Stimulated activated CD4-positive, alpha-beta T cell treated with anti-CD3 and anti-CD28 coated beads, Interleukin-1b, Interleukin-23, amount 100 ng/mL, for 1 hour (primary cell): Measurements from ENCODE around the gene LONP2.
"Not testable (repeated sequence)": the region's sequence is repeated elsewhere in the genome, so short reads cannot be mapped to it uniquely, and the experiment has no call there.

Experiments
- DNase-seq, 2 donors: peaks; one replicate each; pipeline ENCODE4 v3.0.0-alpha.2; 2020; ENCODE audit warnings: low read depth in 2 of 2

The LONP2 gene

DNA sequence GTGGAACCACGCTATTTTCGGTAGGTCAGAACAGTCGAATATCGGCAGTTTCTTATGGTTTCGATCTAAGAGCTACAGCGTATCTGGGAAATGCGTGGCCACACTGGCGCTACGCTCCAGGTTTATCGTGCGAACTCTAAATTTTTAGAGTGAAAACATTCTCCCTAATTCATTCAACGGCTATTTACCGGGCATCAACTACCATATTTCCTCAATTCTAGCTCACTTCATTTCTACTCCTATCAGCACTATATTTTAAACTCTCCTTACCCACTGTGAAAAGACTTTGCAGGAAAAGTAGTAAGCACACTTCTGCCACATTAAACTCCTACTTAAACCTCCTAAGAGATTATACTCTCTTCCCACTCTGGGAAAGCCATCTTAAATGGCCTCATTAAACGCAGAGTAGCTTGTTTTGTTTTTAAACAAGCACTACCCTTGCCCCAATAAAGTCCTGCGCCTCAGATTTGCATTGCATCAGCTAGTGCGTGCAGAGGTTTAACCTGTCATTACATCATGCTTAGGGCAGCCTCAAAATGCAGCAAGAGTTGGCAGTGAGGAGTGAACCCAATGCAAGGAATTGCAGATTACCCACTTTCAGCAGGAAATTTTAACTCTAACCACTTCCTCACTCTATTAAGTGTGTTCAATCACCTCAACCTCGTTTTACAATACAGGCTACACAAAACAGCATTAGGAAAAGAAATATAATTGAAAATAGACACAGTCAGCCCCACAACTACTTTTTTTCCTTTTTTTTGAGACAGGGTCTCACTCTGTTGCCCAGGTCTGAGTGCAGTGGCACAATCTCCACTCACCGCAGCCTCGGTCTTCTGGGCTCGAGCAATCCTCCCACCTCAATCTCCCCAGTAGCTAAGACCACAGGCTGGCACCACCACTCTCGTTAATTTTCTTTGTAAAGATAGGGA is 122.3 kb downstream of the LONP2 start:
- no peak for DNase-seq

GRCh38 chr16:48367441-48368049 is 123.4 kb downstream of the LONP2 start:
- DNase-seq = no peak

DNA sequence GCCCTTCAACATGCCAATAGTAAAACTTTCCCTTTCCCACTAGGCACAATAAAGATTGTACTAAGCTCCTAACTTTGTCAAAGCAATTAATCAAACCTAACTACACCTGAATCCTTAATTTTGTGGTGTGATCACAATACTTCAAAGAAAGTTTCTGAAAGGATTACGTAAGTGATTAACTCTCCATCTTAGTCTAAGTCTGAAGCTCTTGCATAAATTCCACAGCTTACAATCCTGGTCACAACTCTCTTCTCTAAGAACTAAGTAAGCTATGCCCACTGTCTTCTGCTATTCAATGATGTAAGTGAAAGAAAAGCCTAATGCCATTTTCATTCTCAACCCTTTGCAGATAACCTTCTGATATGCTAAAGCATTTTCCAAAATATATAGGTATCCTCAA is 125.7 kb downstream of the LONP2 start:
- DNase-seq = no peak

GRCh38 chr16:48370229-48370628 is 126.1 kb downstream of the LONP2 start:
- no peak for DNase-seq

DNA sequence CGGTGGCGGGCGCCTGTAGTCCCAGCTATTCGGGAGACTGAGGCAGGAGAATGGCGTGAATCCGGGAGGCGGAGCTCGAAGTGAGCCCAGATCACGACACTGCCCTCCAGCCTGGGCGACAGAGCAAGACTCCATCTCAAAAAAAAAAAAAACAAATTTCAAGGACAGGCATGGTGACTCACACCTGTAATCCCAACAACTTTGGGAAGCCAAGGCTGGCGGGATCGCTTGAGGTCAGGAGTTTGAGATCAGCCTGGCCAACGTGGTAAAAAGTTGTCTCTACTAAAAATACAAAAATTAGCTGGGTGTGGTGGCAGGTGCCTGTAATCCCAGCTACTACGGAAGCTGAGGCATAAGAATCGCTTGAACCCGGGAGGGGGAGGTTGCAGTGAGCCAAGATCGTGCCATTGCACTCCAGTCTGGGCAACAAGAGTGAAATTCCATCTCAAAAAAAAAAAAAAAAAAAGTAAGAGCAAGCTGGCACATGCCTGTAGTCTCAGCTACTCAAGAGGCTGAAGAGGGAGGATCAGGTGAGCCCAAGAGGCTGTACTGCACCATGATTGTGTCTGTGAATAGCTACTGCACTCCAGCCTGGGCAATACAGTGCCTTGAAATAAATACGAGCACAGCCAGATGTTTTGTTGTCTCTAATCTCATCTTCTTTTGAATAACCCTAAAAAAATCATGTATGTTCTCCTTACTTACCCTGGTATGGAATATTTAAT is 126.7 kb downstream of the LONP2 start:
- not testable (repeated sequence) for DNase-seq

GRCh38 chr16:48371393-48371780 is 127.3 kb downstream of the LONP2 start:
- DNase-seq = no peak

GRCh38 chr16:48372744-48373143 is 128.6 kb downstream of the LONP2 start:
- DNase-seq = no peak

- DNase-seq = no peak
Observed at GRCh38 chr16:48373258-48374029, 129.3 kb downstream of the LONP2 start.

- DNase-seq = no peak
Observed at GRCh38 chr16:48374255-48374654, 130.2 kb downstream of the LONP2 start.

DNA sequence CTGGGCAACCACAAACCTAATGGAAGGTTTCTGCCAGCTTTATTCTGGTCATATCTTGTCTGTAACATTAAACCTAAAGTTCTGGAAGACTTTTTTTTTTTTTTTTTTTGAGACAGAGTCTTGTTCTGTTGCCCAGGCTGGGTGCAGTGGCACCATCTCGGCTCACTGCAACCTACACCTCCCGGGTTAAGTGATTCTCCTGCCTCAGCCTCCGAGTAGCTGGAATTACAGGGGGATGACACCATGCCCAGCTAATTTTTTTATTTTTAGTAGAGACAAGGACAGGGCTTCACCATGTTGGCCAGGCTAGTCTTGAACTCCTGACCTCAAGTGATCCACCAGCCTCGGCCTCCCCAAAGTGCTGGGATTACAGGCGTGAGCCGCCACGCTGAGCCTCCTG is 133.2 kb downstream of the LONP2 start:
- DNase-seq = not testable (repeated sequence)

- no peak for DNase-seq
Observed at GRCh38 chr16:48378276-48378675, 134.2 kb downstream of the LONP2 start.

DNA sequence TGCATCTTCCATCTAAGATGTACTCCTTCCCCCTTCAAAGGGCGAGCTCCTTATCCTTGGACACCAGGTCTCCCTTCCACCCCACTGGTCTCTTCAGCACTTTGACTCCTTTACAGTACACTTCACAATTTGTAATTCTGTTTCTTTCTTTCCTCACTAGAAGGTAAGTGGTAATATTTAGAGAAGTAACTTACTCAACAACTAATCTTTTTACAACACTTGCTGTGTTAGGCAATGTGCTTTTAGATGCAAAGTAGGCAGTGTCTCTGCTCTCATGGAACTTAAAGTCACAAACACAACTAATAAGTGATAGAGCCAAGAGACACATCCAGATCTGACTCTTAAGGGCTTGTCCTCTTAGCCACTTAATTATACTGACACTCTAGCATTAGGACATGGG is 134.7 kb downstream of the LONP2 start:
- no peak for DNase-seq

GRCh38 chr16:48381201-48381600 is 137.1 kb downstream of the LONP2 start:
- no peak for DNase-seq

GRCh38 chr16:48382131-48382530 is 138.0 kb downstream of the LONP2 start:
- DNase-seq = no peak

DNA sequence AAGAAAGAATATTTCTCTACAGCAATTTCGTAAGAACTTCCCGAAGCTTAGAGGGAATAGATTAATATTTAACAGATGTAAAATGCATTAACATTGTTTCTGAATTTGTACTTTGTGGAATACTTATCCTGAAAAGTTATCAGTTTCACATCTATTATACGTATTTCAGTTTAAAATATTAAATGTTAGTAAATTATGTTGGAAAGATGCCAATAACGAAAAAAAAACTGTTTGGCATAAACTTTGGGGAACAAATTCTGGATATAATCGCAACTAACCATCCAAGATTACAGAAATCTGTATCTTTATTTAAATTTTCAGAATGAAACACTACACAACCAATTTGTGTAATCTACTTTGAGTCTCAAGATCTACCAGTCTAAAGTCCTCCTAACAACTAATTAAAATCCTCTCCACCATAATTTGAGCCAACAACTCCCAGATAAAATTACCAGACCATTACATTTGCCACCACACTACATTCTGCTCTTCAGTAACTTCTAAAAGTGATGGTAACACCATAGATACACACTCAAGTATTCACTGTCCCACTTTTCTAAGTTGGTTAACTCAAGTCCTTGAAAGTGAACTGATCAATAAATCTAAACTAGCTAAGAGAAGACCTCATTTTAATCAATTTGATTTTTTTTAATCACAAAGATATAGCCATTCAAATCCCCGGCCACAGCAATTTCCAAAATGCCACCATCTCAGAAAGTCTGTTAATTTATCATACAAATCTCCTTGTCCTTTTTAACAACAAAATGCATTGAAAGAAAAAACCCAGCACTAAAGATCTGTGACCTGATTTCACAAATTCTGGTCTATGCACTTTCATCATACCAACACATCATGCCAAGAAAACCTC is 139.1 kb downstream of the LONP2 start:
- no peak for DNase-seq

DNA sequence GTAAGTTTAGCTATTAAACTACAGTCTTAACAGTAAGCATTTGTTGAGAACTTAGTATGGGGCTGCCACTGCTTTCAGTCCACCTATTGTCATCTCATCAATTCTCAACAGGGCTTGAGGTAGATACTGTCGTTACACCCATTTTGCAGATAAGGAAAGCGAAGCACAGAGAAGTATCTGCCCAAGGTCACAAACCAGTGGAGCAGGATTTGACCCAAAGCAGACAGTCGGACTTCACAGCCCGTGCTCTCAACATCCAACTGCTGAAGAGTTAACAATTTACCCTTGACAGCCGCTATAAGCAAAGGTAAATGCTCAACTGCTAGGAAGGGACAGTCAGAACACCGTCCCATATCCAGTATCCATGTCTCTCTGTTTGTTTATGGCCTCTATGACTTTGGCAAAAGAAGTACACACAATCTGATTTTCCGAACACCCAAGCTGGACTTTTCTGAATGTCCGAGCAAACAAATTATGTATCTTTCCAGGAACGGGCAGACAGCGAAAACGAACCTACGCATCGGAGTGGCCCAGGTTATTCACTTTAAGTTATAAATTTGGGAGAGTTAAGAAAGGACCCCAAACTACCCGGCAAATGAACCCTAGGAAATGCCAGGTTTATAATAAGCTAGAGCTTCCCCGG is 139.9 kb downstream of the LONP2 start:
- DNase-seq = no peak

DNA sequence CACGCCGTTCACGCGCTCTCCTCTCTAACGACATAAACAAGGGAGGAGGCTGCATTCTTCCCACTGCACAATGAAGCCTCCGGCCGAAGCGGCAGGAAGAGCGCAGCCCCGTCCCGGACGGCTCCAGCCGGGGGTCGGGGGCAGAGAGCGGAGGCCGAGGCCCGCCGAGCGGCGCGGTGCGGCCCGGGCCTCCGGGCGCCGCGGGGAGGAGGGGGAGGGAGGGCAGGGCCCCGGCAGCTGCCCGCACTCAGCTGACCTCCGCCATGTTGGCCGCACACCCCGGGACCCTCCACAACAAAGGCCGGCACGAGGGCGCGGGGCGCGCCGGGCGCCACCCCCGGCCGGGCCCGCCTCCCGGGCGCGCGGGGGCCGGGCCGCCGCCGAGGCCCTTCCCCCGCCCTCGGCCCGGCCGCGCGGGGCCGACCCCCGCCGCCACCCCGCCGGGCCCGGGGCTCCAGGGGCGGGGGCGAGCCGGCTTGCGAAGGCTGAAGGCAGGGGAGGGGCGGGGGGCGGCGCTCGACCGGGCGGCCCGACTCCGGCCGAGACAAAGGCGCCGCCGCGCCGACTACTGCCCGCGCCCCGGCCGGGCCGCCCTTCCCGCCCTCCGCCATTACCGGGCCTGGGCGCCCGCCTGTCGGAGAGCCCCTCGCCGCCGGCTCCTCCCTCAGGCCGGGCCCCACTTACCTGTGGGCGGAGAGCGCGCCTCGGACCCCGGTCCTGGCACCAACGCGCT is 140.6 kb downstream of the LONP2 start:
- no peak for DNase-seq

- peak; percentile 70 to 82 for DNase-seq
Observed at GRCh38 chr16:48385253-48386150, 141.4 kb downstream of the LONP2 start, which contains the start of gene SIAH1. SIAH1 (minus strand) TSS chr16:48385413; CDS start chr16:48362428, 22,985 bp downstream.
